Stimulated activated CD4-positive, alpha-beta T cell treated with anti-CD3 and anti-CD28 coated beads, Interleukin-4, amount 100 ng/mL, for 1 hour (primary cell): Measurements from ENCODE around the gene COPG1.

Source experiments
- DNase-seq: peaks from one replicate; pipeline ENCODE4 v3.0.0-alpha.2; 2020

Gene COPG1

GRCh38 chr3:129280183-129280582 lies 30.8 kb downstream of the COPG1 start:
- DNase-seq: no peak

- DNase-seq: no peak
Measured at GRCh38 chr3:129281726-129282125, 32.3 kb downstream of the COPG1 start.

GRCh38 chr3:129282727-129283327 lies 33.4 kb downstream of the COPG1 start:
- DNase-seq: no peak

DNA sequence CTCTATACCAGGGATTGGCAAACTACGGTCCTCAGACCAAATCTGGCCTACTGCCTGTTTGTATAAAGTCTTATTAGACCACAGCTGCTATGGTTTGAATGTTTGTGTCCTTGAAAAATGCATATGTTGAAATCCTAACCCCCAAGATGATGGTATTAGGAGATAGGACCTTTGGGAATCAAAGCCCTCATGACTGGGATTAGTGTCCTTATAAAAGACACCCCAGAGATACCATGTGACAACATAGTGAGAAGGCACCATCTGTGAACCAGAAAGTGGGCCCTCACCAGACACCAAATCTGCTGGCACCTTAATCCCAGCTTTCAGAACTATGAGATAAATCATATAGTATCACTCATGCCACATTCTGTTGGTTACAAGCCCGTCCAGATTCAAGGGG lies 36.7 kb downstream of the COPG1 start:
- DNase-seq: no peak

GRCh38 chr3:129288446-129288845 lies 39.0 kb downstream of the COPG1 start:
- DNase-seq: no peak

DNA sequence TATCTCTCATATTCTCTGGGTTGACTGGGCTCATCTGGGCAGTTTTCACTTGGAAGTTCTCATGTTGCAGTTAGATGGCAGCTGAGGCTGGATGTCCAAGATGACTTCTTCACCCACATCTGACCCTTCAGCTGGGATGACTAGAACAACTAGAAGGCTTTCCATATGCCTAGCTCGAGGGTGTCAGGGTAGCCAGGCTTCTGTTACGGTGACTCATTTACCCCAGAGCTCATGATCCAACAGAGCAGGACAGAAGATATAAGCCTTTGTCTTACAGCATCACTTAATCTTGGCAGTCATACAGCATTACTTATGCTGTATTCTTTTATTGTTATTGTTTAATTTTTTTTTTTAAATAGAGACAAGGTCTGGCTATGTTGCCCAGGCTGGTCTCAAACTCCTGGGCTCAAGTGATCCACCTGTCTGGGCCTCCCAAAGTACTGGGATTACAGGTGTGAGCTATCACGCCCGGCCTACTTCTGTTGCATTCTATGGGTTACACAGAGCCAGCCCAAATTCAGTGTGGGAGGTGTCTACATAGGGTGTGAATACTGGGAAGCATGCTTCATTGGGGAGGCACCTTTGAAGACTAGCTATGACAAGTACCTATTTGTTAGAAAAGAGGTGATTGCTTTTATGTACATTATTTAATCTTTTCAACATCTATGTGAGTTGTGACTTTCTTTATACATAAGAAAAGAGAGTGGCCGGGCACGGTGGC lies 40.0 kb downstream of the COPG1 start:
- DNase-seq: no peak

- no peak for DNase-seq
Measured at GRCh38 chr3:129291236-129291886, 42.0 kb downstream of the COPG1 start.

DNA sequence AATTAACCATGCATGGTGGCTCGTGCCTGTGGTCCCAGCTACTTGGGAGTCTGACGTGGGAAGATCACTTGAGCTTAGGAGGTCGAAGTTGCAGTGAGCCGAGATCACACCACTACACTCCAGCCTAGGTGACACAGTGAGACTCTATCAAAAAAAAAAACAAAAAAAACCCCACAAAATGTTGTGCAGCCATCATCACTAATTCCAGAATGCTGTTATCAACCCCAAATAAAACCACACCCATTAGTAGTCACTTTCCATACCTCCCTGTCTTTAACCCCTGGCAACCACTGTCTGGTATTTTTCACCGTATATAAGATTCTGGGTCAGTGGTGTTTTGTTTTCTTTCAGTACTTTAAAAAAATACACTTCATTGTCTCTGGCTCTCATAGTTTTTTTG lies 45.9 kb downstream of the COPG1 start:
- DNase-seq: no peak

DNA sequence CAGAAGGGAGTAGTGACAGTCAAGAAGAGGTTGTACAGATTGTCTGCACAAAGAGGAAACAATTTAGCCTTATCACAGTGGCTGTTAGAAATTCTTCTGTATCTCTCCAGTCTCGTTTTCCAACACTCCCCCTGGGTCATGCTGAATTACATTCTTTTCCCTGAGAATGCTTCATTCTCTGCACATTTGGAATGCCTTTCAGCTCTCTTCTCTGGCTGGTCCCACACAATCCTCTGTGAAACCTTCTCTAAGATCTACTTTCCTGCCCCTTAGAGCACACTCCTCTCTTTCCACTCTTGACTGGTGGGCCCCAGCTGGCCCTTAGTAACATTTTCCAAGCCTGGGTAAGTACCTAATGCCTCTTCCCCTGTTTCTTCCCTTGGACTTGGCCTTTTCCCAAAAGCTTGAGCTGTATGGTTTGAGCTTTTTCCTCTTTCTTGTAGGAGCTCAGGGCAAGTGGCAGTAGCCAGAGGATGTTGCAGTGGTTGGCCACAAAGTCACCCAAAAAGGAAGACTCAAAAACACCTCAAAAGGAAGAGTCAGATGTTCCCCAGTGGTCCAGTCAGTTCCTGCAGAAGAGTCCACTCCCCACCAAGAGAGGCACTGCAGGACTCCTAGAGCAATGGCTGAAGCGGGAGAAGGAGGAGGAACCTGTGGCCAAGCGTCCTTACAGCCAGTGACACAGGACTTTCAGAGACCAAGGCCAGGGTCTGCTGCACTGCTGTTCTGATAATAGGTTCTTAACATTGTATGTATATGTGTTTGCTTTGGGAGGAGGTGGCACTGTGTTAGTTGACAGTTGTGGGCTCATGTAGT lies 54.9 kb downstream of the COPG1 start:
- no peak for DNase-seq

DNA sequence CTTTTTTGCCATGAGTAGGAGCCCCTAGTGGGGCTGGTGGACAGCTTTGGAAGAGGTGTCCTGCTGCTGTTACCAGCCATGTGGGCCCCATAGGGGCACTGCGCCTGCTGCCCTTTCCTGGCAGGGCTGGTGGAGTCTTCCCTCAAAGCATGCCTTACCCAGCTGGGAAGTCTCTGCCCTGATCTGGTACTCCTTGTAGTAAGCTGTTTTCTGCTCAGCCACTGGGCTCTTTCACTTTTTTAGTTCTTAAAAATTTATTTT lies 55.5 kb downstream of the COPG1 start:
- DNase-seq: no peak

DNA sequence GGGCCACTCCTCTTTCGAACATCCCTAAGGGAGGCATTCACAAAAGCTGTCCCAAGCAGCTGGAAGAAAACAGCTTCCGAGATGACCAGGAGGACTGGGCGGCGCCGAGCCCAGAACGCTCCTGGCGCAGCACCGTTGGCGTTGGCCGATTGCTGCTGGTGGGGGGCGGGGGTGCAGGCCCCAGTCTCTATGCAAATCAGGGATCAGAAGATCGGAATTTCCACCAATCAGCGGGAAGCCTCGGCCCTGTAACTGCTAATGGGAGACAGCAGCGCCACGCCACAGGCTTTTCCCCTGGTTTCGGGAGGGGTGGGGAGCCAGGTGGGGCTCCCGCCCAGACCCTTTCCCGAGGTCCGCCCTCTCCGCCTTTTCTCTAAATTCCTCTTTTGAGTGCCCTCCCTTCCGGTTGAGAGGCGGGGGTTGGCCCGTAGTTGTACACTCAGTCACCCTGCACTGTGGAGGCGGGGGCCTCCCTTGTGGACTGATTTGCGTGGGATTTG lies 56.2 kb downstream of the COPG1 start:
- peak; percentile 48 for DNase-seq

DNA sequence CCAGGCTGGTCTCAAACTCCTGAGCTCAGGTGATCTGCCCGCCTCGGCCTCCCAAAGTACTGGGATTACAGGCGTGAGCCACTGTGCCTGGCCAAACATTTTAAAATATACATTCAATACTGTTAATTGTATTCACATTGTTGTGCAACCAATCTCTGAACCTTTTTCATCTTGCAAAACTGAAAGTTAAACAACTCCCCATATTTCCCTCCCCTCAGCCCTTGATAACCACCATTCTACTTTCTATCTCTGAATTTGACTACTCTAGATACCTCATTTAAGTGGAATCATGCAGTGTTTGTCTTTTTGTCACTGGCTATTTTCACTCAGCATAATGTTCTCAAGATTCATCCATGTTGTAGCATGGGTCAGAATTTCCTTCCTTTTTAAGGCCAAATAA lies 59.2 kb downstream of the COPG1 start:
- DNase-seq: no peak

GRCh38 chr3:129310111-129311011 lies 61.0 kb downstream of the COPG1 start:
- DNase-seq: no peak

- DNase-seq: no peak
Measured at GRCh38 chr3:129311054-129311902, 61.9 kb downstream of the COPG1 start.

DNA sequence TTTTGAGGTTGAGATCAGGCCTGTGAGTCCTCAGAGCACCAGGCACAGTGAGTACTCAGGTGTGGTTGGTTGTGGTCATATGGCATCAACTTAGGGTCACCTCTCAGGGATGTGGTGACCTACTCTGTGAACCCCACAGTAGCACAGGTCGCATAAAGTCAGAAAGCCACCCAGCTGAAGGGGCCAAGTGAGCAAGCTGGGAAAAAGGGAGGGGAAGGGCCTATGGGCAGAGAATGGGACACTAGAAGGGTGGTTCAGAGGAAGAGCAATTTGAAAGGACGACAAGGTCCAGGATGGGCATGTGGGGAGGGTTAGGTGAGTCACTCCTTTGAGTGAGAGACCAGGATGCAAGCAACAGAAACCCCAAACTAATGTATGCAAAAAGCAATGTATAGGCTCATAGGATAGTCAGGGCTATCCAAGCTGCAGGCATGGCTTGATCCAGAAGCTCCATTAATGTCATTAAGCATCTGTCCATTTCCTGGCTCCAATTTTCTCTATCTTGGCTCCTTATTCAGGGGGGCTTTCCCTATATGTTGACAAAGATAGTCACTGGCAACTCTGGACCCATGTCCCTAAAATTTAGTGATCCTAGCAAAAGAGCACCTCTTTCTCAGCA lies 62.7 kb downstream of the COPG1 start:
- no peak for DNase-seq

GRCh38 chr3:129312671-129313414 lies 63.4 kb downstream of the COPG1 start:
- no peak for DNase-seq

- DNase-seq: no peak
Measured at GRCh38 chr3:129313415-129313664, 63.9 kb downstream of the COPG1 start.

DNA sequence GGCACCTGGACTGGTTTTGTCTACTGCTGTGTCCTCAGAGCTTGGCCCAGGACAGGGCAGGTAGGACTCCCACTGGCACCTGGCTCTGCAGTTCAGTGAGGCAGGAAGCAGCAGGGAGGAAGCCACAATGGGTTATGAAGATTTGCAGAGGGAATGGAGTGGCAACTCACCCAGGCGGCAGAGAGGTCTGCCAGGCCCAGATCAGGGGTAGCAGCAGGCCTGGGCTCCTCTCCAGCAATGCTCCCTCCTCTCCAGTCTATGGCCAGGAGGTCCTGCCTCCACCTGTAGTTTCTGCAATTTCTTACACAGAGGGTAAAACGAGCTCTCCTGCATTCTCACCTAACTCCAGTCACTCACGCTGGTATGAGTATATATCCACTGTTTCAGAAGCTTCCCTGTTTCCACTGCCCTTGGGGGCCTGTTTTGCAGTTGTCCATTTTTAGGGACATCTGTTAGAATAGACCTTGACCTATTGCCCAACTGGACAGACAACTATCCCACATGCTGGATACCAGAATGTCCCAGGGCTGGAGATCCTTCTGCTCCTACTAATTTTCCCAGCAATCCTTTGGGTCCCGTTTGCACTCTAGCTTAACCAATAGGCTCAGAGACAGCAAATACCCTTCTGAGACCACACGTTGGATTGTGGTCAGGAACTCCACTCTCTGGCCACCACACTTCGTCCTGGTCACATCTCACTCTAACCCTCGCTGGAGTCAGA lies 64.4 kb downstream of the COPG1 start:
- no peak for DNase-seq

DNA sequence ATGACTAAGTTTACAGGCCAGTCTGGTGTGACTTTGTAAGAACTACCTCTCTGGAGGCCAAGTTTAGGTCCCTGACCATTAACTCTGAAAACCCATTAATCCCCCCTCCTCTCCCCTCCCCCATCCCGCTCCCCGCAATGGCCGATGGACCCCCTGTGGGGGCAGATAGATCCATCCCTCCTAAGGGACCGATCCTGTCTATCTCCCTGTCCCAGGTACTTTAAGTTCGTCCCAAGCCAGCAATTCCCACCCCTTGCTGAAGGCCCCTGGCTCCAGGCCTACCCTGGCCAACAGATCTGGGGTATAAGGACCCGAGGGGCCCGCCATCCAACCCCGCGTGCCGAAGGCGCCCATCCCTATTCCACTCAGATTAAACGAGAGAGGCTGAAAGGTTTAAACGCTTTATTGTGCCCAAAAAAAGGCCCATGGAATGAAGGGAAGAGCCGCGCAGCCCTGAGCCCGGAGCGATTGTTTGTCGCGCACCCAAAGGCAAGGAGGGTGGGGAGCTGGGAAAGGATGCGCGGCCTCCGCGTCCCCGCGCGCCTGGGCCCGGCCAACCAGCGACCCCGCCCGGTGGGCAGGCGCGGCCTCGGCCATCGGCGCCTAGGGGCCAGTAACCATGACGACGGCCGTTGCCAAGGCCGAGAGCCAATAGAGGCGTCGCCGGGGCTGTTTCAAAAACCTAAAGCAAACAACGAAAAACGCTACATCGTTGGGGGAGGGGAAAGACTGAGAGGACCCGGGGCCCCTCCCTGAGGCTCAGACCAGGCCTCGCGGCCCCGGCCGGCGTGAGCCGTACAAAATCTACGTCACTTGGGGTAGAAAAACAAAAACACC lies 65.2 kb downstream of the COPG1 start:
- DNase-seq: peak; percentile 45
